A549 (cell line): ENCODE results near the gene HRK.

Experiments used
- ESRRA ChIP-seq: fragments of 150-350 bp; IDR thresholded peaks from 2 replicates; pipeline ENCODE4 v1.6.1; 2014; ENCODE audit warnings: mild to moderate bottlenecking, low read length, borderline replicate concordance
- KDM1A ChIP-seq: fragments of 200-600 bp; sonication (generic); IDR thresholded peaks from 2 replicates; pipeline ENCODE4 v1.6.1; 2016; ENCODE audit warnings: low read depth, mild to moderate bottlenecking
- MAFK ChIP-seq: fragments of 450-650 bp; IDR thresholded peaks from 2 replicates; pipeline ENCODE4 v1.6.1; 2014; ENCODE audit not compliant: partially characterized antibody
- POLR2A ChIP-seq: IDR thresholded peaks from 2 replicates; pipeline ENCODE4 v1.6.1; 2012; ENCODE audit warnings: mild to moderate bottlenecking, low read length
- RCOR1 ChIP-seq: fragments of 150-350 bp; IDR thresholded peaks from 2 replicates; pipeline ENCODE4 v1.6.1; 2014; ENCODE audit warnings: antibody characterized with exemption, low read length, low read depth
- SMC3 ChIP-seq: fragments of >200 bp; sonication (Bioruptor Twin); formaldehyde crosslinking; IDR thresholded peaks from 3 replicates; pipeline ENCODE4 v1.6.1; 2018; ENCODE audit warnings: inconsistent platforms
- TF ChIP-seq, protein P1 (sequence below): fragments of >200 bp; sonication (Bioruptor Twin); formaldehyde crosslinking; IDR thresholded peaks from 3 replicates; pipeline ENCODE4 v1.5.1; 2016
- TF ChIP-seq, protein P2 (sequence below): fragments of 450-650 bp; IDR thresholded peaks from 2 replicates; pipeline ENCODE4 v1.6.1; 2014; ENCODE audit warnings: antibody characterized with exemption
- TF ChIP-seq, protein P3 (sequence below): fragments of 250-450 bp; sonication (Bioruptor Pico); IDR thresholded peaks from 2 replicates; pipeline ENCODE4 v1.5.0; 2021; ENCODE audit warnings: mild to moderate bottlenecking, moderate library complexity, borderline replicate concordance

DNA sequence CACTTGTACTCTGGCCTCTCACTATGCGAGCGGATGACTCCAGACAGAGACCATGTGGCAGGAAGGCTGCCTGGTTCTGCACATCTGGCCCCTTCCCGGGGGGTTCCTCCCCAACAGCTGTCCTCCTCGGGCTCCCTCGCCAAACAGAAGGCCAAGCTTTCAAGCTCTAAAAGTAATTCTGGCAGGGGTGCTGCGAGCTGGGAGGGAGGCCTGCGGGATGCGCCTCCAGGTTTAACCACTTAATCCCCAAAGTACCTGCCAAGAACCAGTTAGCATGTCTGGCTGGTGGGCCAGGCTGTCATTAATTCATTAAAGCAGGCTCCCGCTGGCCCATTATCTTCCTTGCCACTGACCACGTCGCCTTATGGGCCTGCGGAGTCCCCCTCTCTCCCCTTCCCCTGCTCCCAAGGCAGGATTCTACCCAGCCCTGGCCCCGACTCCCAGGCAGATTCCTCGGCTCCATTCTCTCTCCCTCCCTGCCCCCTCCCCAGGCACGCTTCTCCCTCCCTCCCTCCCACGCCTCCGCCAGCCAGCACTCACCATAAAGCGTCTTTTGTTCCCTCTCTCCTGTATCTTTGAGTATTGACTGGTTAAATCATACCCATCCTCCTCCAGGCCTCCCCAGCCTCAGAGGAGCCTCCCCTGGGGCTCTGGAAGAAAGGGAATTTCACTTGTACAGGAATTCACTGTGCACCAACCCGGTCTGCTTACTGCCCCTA is 4.9 kb downstream of the HRK start:
- TF ChIP-seq, protein P1, sequence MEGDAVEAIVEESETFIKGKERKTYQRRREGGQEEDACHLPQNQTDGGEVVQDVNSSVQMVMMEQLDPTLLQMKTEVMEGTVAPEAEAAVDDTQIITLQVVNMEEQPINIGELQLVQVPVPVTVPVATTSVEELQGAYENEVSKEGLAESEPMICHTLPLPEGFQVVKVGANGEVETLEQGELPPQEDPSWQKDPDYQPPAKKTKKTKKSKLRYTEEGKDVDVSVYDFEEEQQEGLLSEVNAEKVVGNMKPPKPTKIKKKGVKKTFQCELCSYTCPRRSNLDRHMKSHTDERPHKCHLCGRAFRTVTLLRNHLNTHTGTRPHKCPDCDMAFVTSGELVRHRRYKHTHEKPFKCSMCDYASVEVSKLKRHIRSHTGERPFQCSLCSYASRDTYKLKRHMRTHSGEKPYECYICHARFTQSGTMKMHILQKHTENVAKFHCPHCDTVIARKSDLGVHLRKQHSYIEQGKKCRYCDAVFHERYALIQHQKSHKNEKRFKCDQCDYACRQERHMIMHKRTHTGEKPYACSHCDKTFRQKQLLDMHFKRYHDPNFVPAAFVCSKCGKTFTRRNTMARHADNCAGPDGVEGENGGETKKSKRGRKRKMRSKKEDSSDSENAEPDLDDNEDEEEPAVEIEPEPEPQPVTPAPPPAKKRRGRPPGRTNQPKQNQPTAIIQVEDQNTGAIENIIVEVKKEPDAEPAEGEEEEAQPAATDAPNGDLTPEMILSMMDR, result no peak
- TF ChIP-seq, protein P2, sequence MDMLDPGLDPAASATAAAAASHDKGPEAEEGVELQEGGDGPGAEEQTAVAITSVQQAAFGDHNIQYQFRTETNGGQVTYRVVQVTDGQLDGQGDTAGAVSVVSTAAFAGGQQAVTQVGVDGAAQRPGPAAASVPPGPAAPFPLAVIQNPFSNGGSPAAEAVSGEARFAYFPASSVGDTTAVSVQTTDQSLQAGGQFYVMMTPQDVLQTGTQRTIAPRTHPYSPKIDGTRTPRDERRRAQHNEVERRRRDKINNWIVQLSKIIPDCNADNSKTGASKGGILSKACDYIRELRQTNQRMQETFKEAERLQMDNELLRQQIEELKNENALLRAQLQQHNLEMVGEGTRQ, result no peak
- TF ChIP-seq POLR2A (no peak), MAFK (no peak), KDM1A (no peak), ESRRA (no peak), SMC3 (no peak), RCOR1 (no peak)
- TF ChIP-seq, protein P3, sequence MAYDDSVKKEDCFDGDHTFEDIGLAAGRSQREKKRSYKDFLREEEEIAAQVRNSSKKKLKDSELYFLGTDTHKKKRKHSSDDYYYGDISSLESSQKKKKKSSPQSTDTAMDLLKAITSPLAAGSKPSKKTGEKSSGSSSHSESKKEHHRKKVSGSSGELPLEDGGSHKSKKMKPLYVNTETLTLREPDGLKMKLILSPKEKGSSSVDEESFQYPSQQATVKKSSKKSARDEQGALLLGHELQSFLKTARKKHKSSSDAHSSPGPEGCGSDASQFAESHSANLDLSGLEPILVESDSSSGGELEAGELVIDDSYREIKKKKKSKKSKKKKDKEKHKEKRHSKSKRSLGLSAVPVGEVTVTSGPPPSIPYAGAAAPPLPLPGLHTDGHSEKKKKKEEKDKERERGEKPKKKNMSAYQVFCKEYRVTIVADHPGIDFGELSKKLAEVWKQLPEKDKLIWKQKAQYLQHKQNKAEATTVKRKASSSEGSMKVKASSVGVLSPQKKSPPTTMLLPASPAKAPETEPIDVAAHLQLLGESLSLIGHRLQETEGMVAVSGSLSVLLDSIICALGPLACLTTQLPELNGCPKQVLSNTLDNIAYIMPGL (CRISPR knock-in tag), result no peak
